GM18907 (cell line): Measurements from ENCODE around the gene SPDYE16.
"Not testable (repeated sequence)": the region's sequence is repeated elsewhere in the genome, so short reads cannot be mapped to it uniquely, and the experiment has no call there.

Source experiments
- ATAC-seq: cut with Tn5 transposase; IDR thresholded peaks from one replicate; pipeline ENCODE4 v1.9.1; 2021; ENCODE audit warnings: mild to moderate bottlenecking, moderate library complexity; ENCODE audit not compliant: unreplicated experiment

Gene SPDYE16

GRCh38 chr7:76549855-76550248 is 6.8 kb upstream of the SPDYE16 start:
- ATAC-seq, result not testable (repeated sequence)

DNA sequence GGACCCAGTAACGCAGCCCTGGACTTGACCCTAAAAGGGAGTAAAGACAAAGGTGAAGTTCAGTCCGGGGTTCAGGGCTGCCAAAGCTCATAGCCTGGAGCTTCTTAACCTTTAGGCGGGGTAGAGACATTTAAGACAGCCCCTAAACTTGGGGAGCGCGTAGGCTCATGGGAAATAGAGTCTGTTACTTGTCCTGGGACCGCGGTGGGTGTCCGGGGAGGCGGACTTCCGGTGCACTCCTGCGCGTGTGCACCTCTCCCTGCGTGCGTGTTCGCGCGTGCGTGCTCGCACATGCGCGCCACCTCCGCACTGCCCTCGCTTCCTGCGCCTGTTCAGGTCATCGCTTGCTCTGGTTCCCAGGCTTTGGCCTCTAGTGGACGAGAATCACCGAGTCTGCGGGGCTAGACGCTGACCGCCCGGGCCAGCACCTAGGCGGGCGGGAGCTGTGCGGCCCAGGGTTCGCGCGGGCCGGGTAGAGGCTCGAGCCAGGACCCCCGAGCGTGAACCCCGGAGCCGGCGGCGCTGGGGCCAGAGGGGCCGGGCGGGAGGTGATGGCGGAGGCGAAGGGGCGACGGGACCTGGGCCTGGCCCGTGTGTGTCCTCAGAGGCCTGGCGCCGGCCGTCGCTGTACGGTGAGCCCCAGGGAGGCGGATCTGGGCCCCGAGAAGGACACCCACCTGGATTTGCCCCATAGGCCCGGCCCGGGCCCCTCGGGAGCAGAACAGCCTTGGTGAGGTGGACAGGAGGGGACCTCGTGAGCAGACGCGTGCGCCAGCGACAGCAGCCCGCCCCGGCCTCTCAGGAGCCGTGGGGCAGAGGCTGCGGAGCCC is 6.1 kb upstream of the SPDYE16 start:
- ATAC-seq, result peak; percentile 99

DNA sequence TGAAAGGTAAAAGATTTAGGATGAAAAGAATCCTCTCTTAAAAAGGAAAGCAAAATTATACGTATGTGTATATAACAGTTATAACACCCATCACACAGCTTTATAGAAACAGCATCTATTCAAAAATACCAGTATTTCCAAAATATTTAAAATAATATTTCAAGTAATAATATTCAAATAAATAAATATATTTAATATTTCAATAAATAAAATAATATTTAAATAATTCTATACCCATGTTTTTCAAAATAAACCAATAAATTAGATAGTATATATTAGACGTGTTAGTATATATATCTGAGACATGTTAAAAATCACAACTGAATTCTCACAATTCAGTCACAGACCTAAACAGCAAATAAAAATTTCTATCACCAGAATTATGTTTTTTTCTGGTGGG is 11.5 kb downstream of the SPDYE16 start:
- ATAC-seq, result not testable (repeated sequence)

DNA sequence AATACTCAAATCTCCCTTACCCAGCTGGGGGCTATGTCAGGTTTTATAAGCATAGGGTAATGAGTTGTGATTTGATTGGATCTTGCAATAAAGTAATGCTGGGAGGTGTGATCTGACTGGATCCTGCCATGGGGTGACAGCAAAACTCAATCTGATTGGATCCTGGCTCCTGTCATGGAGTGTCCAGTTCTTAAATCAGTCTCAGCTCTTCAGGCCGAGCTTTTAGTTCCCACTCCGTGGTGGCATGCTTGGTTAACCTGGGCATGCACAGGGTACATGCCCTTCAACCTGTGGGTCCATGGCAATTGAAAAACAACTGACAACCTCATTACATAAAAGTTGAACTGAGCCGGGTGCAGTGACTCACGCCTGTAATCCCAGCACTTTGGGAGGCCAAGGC is 16.9 kb downstream of the SPDYE16 start:
- ATAC-seq, result not testable (repeated sequence)

DNA sequence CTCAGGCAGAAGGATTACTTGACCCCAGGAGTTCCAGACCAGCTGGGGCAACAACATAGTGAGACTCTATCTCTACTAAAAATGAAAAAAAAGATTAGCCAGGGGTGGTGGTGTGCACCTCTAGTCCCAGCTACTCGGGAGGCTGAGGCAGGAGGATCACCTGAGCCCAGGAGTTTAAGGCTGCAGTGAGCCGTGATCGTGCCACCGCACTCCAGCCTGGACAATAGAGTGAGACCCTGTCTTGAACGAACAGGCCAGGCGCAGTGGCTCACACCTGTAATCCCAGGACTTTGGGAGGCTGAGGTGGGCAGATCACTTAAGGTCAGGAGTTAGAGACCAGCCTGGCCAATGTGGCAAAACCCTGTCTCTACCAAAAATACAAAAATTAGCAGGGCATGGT is 26.2 kb downstream of the SPDYE16 start:
- not testable (repeated sequence) for ATAC-seq

DNA sequence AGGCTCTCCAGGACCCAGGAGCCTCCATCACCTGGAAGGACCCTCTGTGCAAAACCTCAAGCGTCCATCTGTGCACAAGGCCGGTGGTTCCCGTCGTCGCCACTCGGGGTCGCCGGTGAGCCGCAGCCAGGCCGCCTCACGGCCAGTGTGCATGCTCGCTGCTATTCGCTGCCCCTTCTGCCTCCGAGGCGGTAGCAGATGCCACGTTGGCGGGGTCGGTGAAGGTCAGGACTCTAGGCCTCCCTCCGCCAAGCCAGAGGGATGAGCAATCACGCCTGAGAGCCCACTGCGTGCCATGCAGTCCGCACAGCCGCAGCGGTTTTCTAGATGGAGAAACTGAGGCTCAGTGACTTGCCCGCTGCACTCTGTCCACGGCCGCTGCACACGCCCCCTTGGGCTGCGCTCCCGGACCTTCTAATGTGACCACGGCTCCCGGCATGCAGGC is 27.1 kb downstream of the SPDYE16 start:
- no peak for ATAC-seq

- no peak for ATAC-seq
These were observed 27.9 kb downstream of the SPDYE16 start for GRCh38 chr7:76514926-76515771.

DNA sequence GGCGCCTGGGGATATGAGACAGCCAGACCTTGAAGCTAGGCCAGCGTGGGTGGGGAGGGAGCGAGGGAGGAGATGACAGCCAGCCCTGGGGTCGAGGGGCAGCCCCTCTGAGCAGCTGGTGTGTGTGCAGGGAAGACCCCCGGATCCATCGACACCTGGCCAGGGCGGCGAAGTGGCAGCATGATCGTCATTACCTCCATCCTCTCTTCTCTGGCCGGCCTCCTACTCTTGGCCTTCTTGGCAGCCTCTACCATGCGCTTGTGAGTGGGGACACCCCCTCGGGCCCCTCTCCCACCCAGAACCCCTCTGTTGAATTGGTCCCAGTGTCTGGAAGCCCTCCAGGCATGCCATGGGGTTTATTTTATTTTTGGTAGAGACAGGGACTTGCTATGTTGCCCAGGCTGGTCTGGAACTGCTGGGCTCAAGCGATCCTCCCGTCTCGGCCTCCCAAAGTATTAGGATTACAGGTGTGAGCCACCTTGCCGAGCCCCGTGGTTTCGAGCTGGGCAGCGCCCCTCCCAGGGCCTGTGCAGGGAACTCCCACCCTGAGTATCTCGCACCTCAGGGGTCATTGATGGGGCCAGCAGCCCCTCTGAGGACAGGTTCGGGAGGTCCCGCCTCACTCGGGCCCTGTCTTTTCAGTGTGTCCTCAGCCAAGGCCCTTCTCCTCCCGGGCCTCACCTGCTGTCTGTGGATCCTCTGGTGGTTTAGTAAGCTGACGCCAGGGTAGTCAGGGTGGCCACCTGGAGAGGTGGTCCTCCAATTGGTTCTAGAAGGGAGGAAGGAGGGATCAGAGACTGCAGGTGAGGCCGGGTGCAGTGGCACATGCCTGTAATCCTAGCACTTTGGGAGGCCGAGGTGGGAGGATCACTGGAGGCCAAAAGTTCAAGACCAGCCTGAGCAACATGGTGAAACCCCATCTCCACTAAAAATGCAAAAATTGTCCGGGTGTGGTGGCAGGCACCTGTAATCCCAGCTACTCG is 29.0 kb downstream of the SPDYE16 start:
- ATAC-seq, result no peak

GRCh38 chr7:76512941-76513816 is 29.9 kb downstream of the SPDYE16 start:
- ATAC-seq, result no peak

GRCh38 chr7:76511911-76512885 is 30.9 kb downstream of the SPDYE16 start:
- not testable (repeated sequence) for ATAC-seq

- ATAC-seq, result not testable (repeated sequence)
These were observed 31.7 kb downstream of the SPDYE16 start for GRCh38 chr7:76511200-76511910.

DNA sequence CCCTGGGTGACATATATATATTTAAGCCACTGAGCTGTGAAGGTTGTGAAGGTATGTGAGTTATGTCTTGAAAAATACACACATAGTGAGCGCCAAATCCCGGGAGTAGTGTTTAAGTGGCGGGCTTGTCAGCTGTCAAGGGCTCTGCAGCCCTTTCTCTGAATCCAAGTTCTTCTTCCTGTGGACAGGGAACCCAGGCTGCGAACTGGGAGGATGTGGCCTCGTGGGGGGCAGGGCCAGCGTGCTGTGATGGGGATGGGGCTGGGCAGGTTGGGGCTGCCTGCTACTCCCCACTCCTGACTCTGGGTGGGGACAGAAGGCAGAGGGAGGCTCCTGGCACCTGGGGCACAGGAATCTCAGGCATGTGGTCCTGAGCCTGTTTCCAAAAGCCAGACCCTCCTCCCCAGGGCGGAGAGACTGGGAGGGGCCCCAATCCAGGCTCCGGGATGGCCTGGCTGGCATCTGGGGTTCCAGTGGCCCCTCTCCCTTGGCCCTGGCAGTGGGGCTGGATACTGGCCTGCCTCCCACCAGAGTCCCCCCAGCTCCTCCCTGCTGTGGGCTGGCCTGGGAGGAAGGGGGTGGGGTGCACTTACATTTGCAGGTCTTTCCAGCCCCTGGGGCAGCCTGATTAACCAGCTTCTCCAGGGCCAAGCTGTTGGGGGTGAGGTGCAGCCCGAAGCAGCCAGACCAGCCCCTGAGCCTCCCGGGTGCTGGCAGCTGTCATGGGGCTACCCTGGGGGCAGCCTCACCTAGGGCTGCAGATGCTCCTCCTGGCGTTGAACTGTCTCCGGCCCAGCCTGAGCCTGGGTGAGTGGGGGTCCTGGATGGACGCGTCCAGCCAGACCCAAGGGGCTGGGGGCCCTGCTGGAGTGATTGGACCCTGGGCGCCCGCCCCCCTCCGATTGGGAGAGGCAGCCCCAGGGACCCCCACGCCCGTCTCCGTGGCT is 32.9 kb downstream of the SPDYE16 start, which contains the start of gene UPK3B:
UPK3B (plus strand) TSS at position 622 of the 947 bp plus-strand sequence; CDS start at position 723, 101 bp downstream.
- no peak for ATAC-seq

- no peak for ATAC-seq
These were observed 35.2 kb downstream of the SPDYE16 start for GRCh38 chr7:76507723-76508406.

- not testable (repeated sequence) for ATAC-seq
These were observed 36.5 kb downstream of the SPDYE16 start for GRCh38 chr7:76506643-76507042.

GRCh38 chr7:76506081-76506440 is 37.0 kb downstream of the SPDYE16 start:
- no peak for ATAC-seq
